LNCaP clone FGC (cell line): Measurements from ENCODE around the gene ALG12.

Experiments
- DNase-seq: peaks from one replicate; pipeline ENCODE4 v3.0.0-alpha.2; 2011; ENCODE audit warnings: low read depth
- H3K4me3 ChIP-seq: 2 replicates; pipeline ENCODE4 v1.5.1; 2011; ENCODE audit warnings: mild to moderate bottlenecking, low read depth, low read length, control low read depth
- TF ChIP-seq, protein P1 (sequence below): IDR thresholded peaks from 2 replicates; pipeline ENCODE4 v1.5.1; 2012; ENCODE audit warnings: mild to moderate bottlenecking; ENCODE audit not compliant: control insufficient read depth, insufficient read depth; ENCODE audit errors: extremely low read depth

Gene ALG12

DNA sequence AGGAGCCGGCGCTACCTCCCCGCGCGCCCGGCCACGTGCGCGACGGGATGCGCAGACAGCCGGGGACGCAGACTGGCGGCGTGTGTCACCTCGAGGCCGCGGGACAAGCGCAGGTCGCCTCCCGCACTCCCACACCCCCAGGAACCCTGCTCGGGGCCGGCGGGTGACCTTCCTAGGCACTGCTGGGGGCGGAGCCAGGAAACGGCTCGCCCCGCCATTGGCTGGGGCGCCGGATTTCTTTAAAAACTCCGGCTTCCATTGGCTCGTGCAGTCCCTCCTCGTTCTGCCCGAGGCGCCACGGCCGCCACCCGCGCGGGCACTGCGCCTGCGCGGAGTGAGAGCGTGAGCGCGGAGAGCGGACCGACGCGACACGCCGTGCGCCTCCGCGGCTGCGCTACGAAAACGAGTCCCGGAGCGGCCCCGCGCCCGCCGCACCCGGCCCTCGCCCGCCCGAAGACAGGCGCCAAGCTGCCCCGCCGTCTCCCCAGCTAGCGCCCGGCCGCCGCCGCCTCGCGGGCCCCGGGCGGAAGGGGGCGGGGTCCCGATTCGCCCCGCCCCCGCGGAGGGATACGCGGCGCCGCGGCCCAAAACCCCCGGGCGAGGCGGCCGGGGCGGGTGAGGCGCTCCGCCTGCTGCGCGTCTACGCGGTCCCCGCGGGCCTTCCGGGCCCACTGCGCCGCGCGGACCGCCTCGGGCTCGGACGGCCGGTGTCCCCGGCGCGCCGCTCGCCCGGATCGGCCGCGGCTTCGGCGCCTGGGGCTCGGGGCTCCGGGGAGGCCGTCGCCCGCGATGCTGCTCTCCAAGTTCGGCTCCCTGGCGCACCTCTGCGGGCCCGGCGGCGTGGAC is 42.1 kb upstream of the ALG12 start, which contains the start of gene PIM3:
Gene PIM3, plus strand, starts transcription at position 614 of the 846 bp plus-strand sequence. Its CDS starts 176 bp downstream, at position 790.
- TF ChIP-seq, protein P1, sequence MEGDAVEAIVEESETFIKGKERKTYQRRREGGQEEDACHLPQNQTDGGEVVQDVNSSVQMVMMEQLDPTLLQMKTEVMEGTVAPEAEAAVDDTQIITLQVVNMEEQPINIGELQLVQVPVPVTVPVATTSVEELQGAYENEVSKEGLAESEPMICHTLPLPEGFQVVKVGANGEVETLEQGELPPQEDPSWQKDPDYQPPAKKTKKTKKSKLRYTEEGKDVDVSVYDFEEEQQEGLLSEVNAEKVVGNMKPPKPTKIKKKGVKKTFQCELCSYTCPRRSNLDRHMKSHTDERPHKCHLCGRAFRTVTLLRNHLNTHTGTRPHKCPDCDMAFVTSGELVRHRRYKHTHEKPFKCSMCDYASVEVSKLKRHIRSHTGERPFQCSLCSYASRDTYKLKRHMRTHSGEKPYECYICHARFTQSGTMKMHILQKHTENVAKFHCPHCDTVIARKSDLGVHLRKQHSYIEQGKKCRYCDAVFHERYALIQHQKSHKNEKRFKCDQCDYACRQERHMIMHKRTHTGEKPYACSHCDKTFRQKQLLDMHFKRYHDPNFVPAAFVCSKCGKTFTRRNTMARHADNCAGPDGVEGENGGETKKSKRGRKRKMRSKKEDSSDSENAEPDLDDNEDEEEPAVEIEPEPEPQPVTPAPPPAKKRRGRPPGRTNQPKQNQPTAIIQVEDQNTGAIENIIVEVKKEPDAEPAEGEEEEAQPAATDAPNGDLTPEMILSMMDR = no peak
- DNase-seq = peak; percentile 88
- peak within 1 kb of the TSS; percentile 84 for H3K4me3 ChIP-seq

DNA sequence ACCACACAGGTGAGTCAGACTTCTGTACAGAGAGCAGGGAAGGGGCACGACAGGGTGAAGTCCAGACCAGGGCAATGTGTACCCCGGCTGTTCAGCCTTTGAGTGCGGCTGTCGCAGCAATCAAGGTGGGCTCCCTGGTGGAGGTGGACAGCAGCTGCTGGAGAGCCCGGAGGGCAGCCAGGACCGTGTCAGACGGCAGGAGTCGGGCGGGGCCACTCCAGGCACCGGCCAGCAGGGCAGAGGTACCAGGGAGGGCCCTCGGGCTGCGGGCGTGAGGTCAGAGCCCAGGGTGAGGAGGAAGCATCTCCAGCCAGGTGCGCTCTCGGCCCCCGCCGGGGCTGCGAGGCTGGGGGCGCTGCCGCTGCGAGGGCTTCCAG is 41.5 kb upstream of the ALG12 start:
- DNase-seq = no peak
- TF ChIP-seq, protein P1 = no peak
- H3K4me3 ChIP-seq = peak overlapping the region; percentile 63

DNA sequence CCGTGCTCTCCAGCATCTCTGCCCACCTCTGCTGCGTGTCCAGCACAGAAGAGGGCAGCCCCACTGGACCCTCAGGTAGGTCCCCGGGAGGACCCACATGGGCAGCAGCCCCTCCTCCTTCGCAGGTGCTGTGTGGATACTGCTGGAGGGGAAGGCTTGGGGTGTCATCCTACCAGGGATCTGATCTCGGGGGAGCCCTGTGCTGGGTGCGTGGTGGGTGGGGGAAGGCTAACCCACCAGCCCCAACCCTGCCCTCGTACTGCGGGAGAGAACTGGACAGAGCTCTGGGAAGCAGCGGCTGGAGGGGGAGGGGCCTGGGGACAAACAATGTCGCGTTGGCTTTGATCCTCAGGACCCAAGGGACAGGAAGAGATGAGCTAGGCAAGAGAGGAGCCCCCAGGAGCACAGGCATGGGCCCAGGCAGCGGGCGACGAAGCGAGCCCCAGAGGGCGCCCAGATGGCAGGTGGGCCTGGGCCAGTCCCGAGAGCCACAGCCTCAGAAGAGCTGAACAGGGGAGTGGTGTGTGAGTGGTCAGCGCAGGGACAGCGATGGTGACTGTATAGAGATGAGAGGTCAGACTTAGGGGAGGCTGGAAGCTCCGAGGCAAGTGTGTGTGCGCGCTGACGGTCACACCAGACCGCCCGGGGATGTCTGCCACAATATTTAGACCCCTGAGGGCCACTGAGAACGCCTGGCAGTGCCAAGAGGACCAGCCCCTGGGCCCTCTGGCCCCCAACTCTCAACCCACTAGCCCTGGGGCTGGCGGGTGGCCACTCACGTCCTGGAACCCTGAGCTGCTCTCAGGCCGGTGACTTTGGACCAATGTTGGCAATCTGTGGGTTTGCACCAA is 40.9 kb upstream of the ALG12 start:
- H3K4me3 ChIP-seq = peak overlapping the region; percentile 63
- no peak for DNase-seq
- TF ChIP-seq, protein P1 = no peak

DNA sequence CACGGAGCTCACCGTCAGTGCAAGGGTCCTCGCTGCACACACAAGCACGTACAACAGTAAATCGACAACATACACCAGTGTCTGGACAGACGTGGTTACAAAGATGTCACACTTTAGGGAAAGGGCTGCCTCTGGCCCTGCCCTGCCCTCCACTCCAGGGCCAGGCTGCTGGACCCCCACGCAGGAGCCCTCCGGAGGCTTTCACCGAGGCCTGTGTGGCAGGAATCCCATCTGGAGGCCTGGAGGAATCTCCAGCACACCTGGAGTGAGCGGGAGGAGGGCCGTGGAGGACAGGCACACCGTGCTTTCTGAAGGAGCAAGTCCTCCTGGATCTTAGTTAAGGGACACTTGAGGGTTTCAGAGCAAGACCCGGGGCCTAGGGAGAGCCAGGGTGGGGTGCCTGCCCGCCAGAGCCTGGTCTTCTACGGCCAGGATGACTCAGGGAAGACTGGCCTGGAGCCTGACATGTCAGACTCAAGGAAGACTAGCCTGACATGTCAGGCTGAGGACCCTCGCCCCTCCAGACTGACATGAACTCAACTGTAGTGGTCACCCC is 40.2 kb upstream of the ALG12 start:
- no peak overlapping the region for H3K4me3 ChIP-seq
- no peak for DNase-seq
- TF ChIP-seq, protein P1 = no peak

DNA sequence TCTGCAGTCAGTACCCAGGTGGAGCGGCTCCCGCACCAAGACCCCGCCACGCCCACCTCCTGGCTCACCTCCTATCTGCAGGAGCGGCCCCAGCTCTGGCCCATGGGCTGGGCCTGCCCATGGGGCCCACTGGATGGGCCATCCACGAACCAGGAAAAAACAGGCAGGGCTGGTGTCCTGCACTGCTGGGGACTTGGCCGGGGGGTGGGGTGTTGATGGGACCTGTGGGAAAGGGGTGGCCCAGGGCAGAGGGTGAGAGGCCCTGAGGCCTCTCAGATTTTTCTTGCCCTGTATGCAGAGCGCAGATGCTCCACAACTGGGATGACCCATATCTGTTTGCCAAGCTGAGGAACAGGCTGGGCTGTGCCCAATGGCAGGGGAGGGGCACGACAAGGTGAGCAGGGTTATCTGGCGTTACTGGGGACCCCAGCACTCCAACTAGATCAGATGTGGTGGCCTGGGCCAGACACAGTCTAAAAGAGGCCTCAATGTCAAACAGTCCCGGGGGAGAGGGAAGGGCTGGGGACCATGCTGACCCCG is 39.7 kb upstream of the ALG12 start:
- H3K4me3 ChIP-seq = no peak overlapping the region
- TF ChIP-seq, protein P1 = no peak
- DNase-seq = no peak

DNA sequence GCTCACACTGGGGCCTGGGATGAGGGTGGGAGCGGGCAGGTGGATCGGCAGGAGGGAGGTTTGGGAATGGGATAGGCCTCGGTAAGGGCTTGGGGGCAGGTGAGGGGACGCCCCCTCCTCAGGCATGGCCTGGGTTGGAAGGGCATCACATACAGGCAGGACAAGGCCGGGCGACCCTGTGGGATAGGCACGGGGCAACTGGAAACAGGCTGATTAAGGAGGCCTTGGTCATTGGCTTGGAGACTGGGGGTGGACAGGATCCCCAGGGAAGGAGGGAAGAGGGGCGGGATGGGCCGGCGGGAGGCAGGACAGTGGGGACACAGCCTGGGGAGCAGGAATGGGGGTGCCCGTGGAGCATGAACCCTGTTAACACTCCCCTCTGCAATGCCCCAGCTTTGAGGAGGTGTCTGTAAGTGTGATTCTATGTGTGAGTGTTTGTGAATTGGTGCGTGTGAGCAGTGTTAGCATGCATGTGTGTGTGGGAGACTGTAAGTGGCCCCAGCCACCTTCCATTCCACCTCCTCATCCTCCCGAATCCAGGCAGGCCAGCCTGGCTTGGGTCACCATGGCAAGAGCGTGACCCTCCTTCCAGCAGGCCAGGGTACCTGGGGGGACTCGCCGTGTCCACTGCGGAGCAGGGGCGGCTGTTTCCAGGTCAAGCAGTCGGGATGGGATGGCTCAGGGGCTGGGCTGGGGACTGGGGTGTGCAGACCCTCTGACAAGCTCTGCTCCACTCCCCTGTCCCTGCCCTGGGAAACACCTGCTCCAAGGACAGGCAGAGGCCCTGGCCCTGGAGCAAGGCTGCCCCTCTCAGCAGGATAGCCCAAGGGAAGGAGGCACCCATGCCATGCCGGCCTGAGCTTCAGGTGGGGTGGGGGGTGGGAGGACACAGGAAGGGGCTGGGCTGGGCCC is 38.9 kb upstream of the ALG12 start:
- H3K4me3 ChIP-seq = no peak overlapping the region
- TF ChIP-seq, protein P1 = no peak
- no peak for DNase-seq
